Spinal cord (tissue), 10 donors: Measurements from ENCODE around the gene ADGRV1. TPM values are rescaled to one million over a fixed set of nuclear protein-coding genes. Genes with fewer than 3 reads are reported as not detected.

ENCODE experiments used
- DNase-seq, 6 donors: peaks; one replicate each; pipeline versions ENCODE4 v3.0.0 to v3.0.0-alpha.2; 2013 to 2015; ENCODE audit warnings: low spot score in 6 of 6, low read depth in 4 of 6
- H3K27ac ChIP-seq: one replicate; pipeline ENCODE4 v1.5.1; 2013; ENCODE audit warnings: low read depth, low read length, control low read depth
- H3K27me3 ChIP-seq: one replicate; pipeline ENCODE4 v1.6.1; 2013; ENCODE audit warnings: low read length; ENCODE audit not compliant: control insufficient read depth, insufficient read depth
- H3K36me3 ChIP-seq: one replicate; pipeline ENCODE4 v1.6.1; 2013; ENCODE audit warnings: low read length; ENCODE audit not compliant: control insufficient read depth, insufficient read depth
- H3K4me1 ChIP-seq: one replicate; pipeline ENCODE4 v1.6.1; 2013; ENCODE audit warnings: low read length; ENCODE audit not compliant: control insufficient read depth, insufficient read depth
- H3K4me3 ChIP-seq: one replicate; pipeline ENCODE4 v1.5.1; 2013; ENCODE audit warnings: low read depth, low read length, control low read depth
- H3K9me3 ChIP-seq: one replicate; pipeline ENCODE4 v1.6.1; 2013; ENCODE audit warnings: low read length; ENCODE audit not compliant: control insufficient read depth, insufficient read depth
- WGBS: methylation state at CpG from one replicate; pipeline ENCODE4 v1.1.5; 2013; ENCODE audit warnings: missing lambda C conversion rate; ENCODE audit not compliant: insufficient coverage; 5-methylcytosine and 5-hydroxymethylcytosine counted together
- polyA plus RNA-seq, 2 donors: library from polyadenylated mRNA; unstranded; fragments of 120-200 nt; gene quantifications; one replicate each; pipeline ENCODE4 v1.2.1, GENCODE V29; 2013; ENCODE audit not compliant: insufficient read length in 2 of 2
- total RNA-seq, 2 donors: library from RNA; depleted of rRNA in 1 of 2; stranded (reverse); fragments of 120-200 nt in 1 of 2; fragments of >200 nt in 1 of 2; gene quantifications; one replicate each; pipeline versions ENCODE4 v1.2.3 to v1.2.4, GENCODE V29; 2013 to 2014
- donor health status: healthy.

Gene ADGRV1
- total and polyA plus RNA-seq, 4 donors: 72.0 to 180 (median 108) TPM

- no CpG with 5 or more reads among the region's 3 CpGs for WGBS
- Histone ChIP-seq H3K27me3 (no peaks in the 10 kb centered on the region), H3K9me3 (no peaks in the 10 kb centered on the region), H3K4me3 (no peak overlapping the region), H3K27ac (no peak overlapping the region), H3K36me3 (no peaks in the 10 kb centered on the region), H3K4me1 (peaks cover 2% of the 10 kb centered on the region)
- no peak for DNase-seq
Observed at GRCh38 chr5:91123291-91123690, 564.7 kb downstream of the ADGRV1 start.

- Histone ChIP-seq H3K27ac (no peak overlapping the region), H3K36me3 (no peaks in the 10 kb centered on the region), H3K4me3 (no peak overlapping the region), H3K4me1 (peaks cover 2% of the 10 kb centered on the region), H3K27me3 (no peaks in the 10 kb centered on the region), H3K9me3 (no peaks in the 10 kb centered on the region)
- WGBS: 79% methylated on average over 2 of the region's 4 CpGs
- DNase-seq: no peak
Observed at GRCh38 chr5:91123901-91124300, 565.3 kb downstream of the ADGRV1 start.

- DNase-seq: peak in 1 of 6 donors; percentile 39
- WGBS: no CpG with 5 or more reads among the region's 1 CpG
- H3K36me3 ChIP-seq: no peaks in the 10 kb centered on the region
- H3K4me1 ChIP-seq: no peaks in the 10 kb centered on the region
- no peak overlapping the region for H3K27ac ChIP-seq
- no peaks in the 10 kb centered on the region for H3K9me3 ChIP-seq
- H3K4me3 ChIP-seq: no peak overlapping the region
- no peaks in the 10 kb centered on the region for H3K27me3 ChIP-seq
Observed at GRCh38 chr5:91125916-91126315, 567.3 kb downstream of the ADGRV1 start.

- H3K36me3 ChIP-seq: no peaks in the 10 kb centered on the region
- 80% methylated on average over 1 of the region's 1 CpG for WGBS
- DNase-seq: peak in 1 of 6 donors; percentile 74
- no peaks in the 10 kb centered on the region for H3K4me1 ChIP-seq
- H3K4me3 ChIP-seq: no peak overlapping the region
- no peak overlapping the region for H3K27ac ChIP-seq
- no peaks in the 10 kb centered on the region for H3K9me3 ChIP-seq
- H3K27me3 ChIP-seq: no peaks in the 10 kb centered on the region
Observed at GRCh38 chr5:91126448-91126847, 567.9 kb downstream of the ADGRV1 start.

- H3K27ac ChIP-seq: no peak overlapping the region
- 80% methylated on average over 2 of the region's 2 CpGs for WGBS
- no peaks in the 10 kb centered on the region for H3K36me3 ChIP-seq
- H3K27me3 ChIP-seq: no peaks in the 10 kb centered on the region
- DNase-seq: no peak
- H3K4me1 ChIP-seq: no peaks in the 10 kb centered on the region
- H3K4me3 ChIP-seq: no peak overlapping the region
- no peaks in the 10 kb centered on the region for H3K9me3 ChIP-seq
Observed at GRCh38 chr5:91126888-91127287, 568.3 kb downstream of the ADGRV1 start.

GRCh38 chr5:91127456-91128081, 569.0 kb downstream of the ADGRV1 start:
- H3K4me3 ChIP-seq: no peak overlapping the region
- no peak for DNase-seq
- H3K27me3 ChIP-seq: no peaks in the 10 kb centered on the region
- H3K36me3 ChIP-seq: no peaks in the 10 kb centered on the region
- no peaks in the 10 kb centered on the region for H3K9me3 ChIP-seq
- H3K27ac ChIP-seq: no peak overlapping the region
- no peaks in the 10 kb centered on the region for H3K4me1 ChIP-seq
- 60% methylated on average over 1 of the region's 1 CpG for WGBS

- H3K9me3 ChIP-seq: no peaks in the 10 kb centered on the region
- no peak for DNase-seq
- no peak overlapping the region for H3K27ac ChIP-seq
- H3K4me3 ChIP-seq: no peak overlapping the region
- 60% methylated on average over 1 of the region's 1 CpG for WGBS
- no peaks in the 10 kb centered on the region for H3K36me3 ChIP-seq
- H3K27me3 ChIP-seq: no peaks in the 10 kb centered on the region
- no peaks in the 10 kb centered on the region for H3K4me1 ChIP-seq
Observed at GRCh38 chr5:91128604-91129003, 570.0 kb downstream of the ADGRV1 start.

GRCh38 chr5:91129748-91130147, 571.2 kb downstream of the ADGRV1 start:
- DNase-seq: no peak
- H3K27me3 ChIP-seq: no peaks in the 10 kb centered on the region
- H3K4me3 ChIP-seq: no peak overlapping the region
- H3K27ac ChIP-seq: no peak overlapping the region
- no peaks in the 10 kb centered on the region for H3K4me1 ChIP-seq
- no CpG with 5 or more reads among the region's 1 CpG for WGBS
- no peaks in the 10 kb centered on the region for H3K36me3 ChIP-seq
- H3K9me3 ChIP-seq: no peaks in the 10 kb centered on the region

- Histone ChIP-seq H3K27ac (no peak overlapping the region), H3K9me3 (no peaks in the 10 kb centered on the region), H3K27me3 (no peaks in the 10 kb centered on the region), H3K4me3 (no peak overlapping the region), H3K36me3 (no peaks in the 10 kb centered on the region), H3K4me1 (no peaks in the 10 kb centered on the region)
- DNase-seq: no peak
- WGBS: no CpG with 5 or more reads among the region's 3 CpGs
Observed at GRCh38 chr5:91130759-91131158, 572.2 kb downstream of the ADGRV1 start.

GRCh38 chr5:91132550-91132949, 574.0 kb downstream of the ADGRV1 start:
- WGBS: 85% methylated on average over 2 of the region's 2 CpGs
- H3K9me3 ChIP-seq: no peaks in the 10 kb centered on the region
- no peak overlapping the region for H3K4me3 ChIP-seq
- no peaks in the 10 kb centered on the region for H3K36me3 ChIP-seq
- no peak overlapping the region for H3K27ac ChIP-seq
- H3K27me3 ChIP-seq: no peaks in the 10 kb centered on the region
- no peaks in the 10 kb centered on the region for H3K4me1 ChIP-seq
- no peak for DNase-seq
